ENCODE measurements around the gene SLC35B2.

Gene SLC35B2

DNA sequence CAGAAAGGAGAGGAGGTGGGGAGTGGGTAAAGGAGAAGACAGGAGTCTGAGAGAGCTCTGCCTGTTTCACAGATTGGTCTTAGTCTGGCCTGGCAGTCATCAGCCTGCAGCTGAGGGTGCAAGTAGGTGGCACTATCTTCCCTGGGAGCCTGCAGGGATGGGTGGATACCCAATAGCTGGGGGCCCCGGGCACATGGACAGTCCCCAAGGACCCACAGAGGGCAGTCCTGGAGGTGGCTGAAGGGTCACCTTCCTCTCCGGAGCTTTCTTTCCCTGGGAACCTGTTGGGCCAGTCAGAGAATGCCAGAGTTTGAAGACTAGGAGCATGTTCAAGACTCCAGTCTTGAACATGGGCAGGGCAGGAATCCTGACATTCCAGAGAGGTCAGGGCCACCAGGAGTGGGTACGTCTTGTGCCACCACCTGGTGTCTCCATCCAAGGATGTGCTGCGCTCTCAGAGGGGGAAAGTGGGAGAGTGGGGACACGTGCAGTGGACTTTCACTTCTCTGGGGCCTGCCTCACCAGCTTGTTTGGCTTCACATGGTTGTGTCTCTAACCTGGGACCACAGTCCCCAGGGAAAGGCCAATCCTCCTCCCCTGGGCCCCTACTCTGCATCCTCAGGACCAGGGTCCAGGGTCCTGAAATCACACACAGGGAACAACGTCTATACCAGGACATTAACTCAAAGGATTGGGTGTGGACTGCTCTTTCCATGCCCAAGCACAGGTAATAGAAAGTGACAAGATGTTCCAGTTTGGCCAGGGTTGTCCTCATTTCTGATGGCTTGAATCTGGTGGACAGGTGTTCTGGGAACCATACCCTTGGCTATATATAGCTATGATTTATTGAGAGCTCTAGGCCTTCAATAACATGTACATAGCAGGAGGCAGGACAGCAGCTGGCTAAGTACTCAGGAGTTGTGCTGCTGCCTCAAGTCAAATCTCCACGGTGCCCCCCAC is 37.8 kb upstream of the SLC35B2 start:
- TF ChIP-seq, protein P1, sequence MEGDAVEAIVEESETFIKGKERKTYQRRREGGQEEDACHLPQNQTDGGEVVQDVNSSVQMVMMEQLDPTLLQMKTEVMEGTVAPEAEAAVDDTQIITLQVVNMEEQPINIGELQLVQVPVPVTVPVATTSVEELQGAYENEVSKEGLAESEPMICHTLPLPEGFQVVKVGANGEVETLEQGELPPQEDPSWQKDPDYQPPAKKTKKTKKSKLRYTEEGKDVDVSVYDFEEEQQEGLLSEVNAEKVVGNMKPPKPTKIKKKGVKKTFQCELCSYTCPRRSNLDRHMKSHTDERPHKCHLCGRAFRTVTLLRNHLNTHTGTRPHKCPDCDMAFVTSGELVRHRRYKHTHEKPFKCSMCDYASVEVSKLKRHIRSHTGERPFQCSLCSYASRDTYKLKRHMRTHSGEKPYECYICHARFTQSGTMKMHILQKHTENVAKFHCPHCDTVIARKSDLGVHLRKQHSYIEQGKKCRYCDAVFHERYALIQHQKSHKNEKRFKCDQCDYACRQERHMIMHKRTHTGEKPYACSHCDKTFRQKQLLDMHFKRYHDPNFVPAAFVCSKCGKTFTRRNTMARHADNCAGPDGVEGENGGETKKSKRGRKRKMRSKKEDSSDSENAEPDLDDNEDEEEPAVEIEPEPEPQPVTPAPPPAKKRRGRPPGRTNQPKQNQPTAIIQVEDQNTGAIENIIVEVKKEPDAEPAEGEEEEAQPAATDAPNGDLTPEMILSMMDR (IDR thresholded peaks at IDR 0.05; ENCODE audit: low read depth, low read length): no peak

GRCh38 chr6:44292661-44293365 is 35.5 kb upstream of the SLC35B2 start:
- H3K4me3 ChIP-seq (ENCODE audit: low read depth, low read length): no peak overlapping the region
- DNase-seq (ENCODE audit: low read depth, low spot score): no peak
- in situ Hi-C loops (cut with HindIII; ENCODE audit: low sequenced_read_pairs): no loop called here
- TF ChIP-seq, protein P1 (IDR thresholded peaks at IDR 0.05; ENCODE audit: low read depth, low read length): no peak

More for the DNA sequence above, 37.8 kb upstream of the SLC35B2 start:
- DNase-seq (ENCODE audit: low read depth, low spot score): no peak
- no peak overlapping the region for H3K4me3 ChIP-seq (ENCODE audit: low read depth, low read length)
- in situ Hi-C loops (cut with HindIII; ENCODE audit: low sequenced_read_pairs): no loop called here

DNA sequence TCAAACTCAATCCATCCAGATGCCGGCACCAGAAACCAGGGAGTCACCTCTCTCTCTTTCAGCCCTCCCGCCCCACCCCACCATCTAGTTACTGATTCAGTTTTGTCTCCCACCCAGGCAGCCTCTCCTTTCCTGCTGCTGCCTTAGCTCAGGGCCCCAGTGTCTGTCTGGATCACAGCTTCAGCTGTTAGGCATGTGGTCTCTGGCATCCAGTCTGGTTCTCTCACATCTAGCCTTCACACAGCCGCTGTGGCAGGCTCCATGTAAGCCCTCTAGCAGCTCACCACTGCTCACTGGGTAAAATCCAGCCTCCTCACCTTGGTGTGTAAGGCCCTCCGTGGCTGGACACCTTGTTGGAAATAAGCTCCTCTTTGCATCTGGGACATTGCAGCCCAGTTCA is 34.5 kb upstream of the SLC35B2 start:
- H3K4me3 ChIP-seq (ENCODE audit: low read depth, low read length): no peak overlapping the region
- TF ChIP-seq, protein P1 (IDR thresholded peaks at IDR 0.05; ENCODE audit: low read depth, low read length): no peak
- no peak for DNase-seq (ENCODE audit: low read depth, low spot score)
- in situ Hi-C loops (cut with HindIII; ENCODE audit: low sequenced_read_pairs): no loop called here

- DNase-seq (ENCODE audit: low read depth, low spot score): no peak
- in situ Hi-C loops (cut with HindIII; ENCODE audit: low sequenced_read_pairs): no loop called here
- TF ChIP-seq, protein P1 (IDR thresholded peaks at IDR 0.05; ENCODE audit: low read depth, low read length): no peak
- no peak overlapping the region for H3K4me3 ChIP-seq (ENCODE audit: low read depth, low read length)
Measured at GRCh38 chr6:44289726-44290260, 32.5 kb upstream of the SLC35B2 start.

DNA sequence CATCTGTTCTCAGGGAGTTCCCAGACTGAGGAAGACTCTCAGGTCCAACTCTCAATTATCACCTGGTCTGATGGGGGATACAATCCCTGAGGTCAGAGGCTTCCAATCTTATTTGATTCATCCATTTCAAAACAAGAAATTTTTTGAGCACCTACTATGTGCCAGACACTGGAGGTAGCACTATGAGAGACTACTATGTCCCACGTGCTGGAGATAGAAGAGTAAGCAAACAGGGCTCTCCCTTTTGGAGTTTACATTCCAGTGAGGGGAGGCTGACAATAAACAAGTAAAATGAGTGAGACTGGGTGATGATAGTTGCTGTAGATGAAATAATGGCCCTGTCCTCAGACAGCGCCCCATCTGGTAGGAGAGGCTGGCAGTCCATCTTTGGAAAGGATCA is 29.4 kb upstream of the SLC35B2 start:
- DNase-seq (ENCODE audit: low read depth, low spot score): no peak
- H3K4me3 ChIP-seq (ENCODE audit: low read depth, low read length): no peak overlapping the region
- in situ Hi-C loops (cut with HindIII; ENCODE audit: low sequenced_read_pairs): no loop called here
- TF ChIP-seq, protein P1 (IDR thresholded peaks at IDR 0.05; ENCODE audit: low read depth, low read length): no peak

DNA sequence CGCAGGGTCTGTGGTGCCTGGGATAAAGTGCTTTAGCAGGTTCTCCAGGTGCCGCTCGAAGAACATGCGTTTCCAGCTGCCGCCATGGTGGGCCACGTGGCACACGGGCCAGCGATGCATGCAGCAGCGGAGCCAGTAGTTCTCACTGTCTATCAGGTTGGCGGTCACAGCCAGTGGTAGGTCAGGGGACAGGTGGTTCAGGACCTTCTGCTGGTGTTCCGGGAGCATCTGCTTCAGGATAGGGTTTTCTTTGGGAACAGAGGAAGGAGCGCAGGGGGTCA is 28.9 kb upstream of the SLC35B2 start:
- no peak for DNase-seq (ENCODE audit: low read depth, low spot score)
- no peak overlapping the region for H3K4me3 ChIP-seq (ENCODE audit: low read depth, low read length)
- TF ChIP-seq, protein P1 (IDR thresholded peaks at IDR 0.05; ENCODE audit: low read depth, low read length): no peak
- in situ Hi-C loops (cut with HindIII; ENCODE audit: low sequenced_read_pairs): no loop called here

Measured in astrocyte of the spinal cord (primary cell).